SU-DHL-6 (cell line): ENCODE data around the gene CPA4.

ENCODE experiments used
- H2AFZ ChIP-seq: fragments of 200-600 bp; sonication (generic); 2 replicates; pipeline ENCODE4 v1.6.1; 2014; ENCODE audit warnings: low read depth, mild to moderate bottlenecking, moderate library complexity, mixed read lengths, antibody characterized with exemption, low read length; ENCODE audit not compliant: severe bottlenecking
- H3F3A ChIP-seq: fragments of 200-600 bp; shearing (Covaris generic); 2 replicates; pipeline ENCODE4 v1.6.0; 2016; ENCODE audit warnings: antibody characterized with exemption, mild to moderate bottlenecking; ENCODE audit not compliant: insufficient read depth
- H3K27ac ChIP-seq: fragments of 200-600 bp; sonication (generic); 2 replicates; pipeline ENCODE4 v1.5.1; 2016; ENCODE audit warnings: low read depth, mild to moderate bottlenecking, low read length, moderate library complexity, mixed read lengths
- H3K27me3 ChIP-seq: fragments of 200-600 bp; sonication (generic), shearing (Covaris generic); 2 replicates; pipeline ENCODE4 v1.6.0; 2014; ENCODE audit warnings: mild to moderate bottlenecking, low read length
- H3K36me3 ChIP-seq: fragments of 200-600 bp; sonication (generic); 2 replicates; pipeline ENCODE4 v1.6.1; 2014; ENCODE audit warnings: mild to moderate bottlenecking, low read length, mixed read lengths
- H3K4me2 ChIP-seq: fragments of 300-600, 200-600 bp; shearing (Covaris generic), sonication (generic); 2 replicates; pipeline ENCODE4 v1.6.0; 2014; ENCODE audit warnings: low read length, low read depth, mild to moderate bottlenecking; ENCODE audit not compliant: poor library complexity, severe bottlenecking
- H3K4me3 ChIP-seq: fragments of 200-600 bp; sonication (generic); 2 replicates; pipeline ENCODE4 v1.5.1; 2014; ENCODE audit warnings: antibody characterized with exemption, low read length, mild to moderate bottlenecking, mixed read lengths; ENCODE audit not compliant: insufficient read depth, poor library complexity, severe bottlenecking
- H3K79me2 ChIP-seq: fragments of 200-600 bp; sonication (generic); 2 replicates; pipeline ENCODE4 v1.6.1; 2014; ENCODE audit warnings: mild to moderate bottlenecking, low read length, moderate library complexity; ENCODE audit not compliant: insufficient read depth
- H3K9ac ChIP-seq: fragments of 200-600 bp; sonication (generic); 2 replicates; pipeline ENCODE4 v1.7.0; 2014; ENCODE audit warnings: mild to moderate bottlenecking, low read length
- H3K9me2 ChIP-seq: fragments of 200-600 bp; sonication (generic); replicated peaks from 2 replicates; pipeline ENCODE4 v1.6.1; 2014; ENCODE audit warnings: low read length; ENCODE audit not compliant: insufficient read depth
- H3K9me3 ChIP-seq: fragments of 200-600 bp; sonication (generic); 2 replicates; pipeline ENCODE4 v1.6.1; 2014; ENCODE audit warnings: low read length, mixed read lengths; ENCODE audit not compliant: insufficient read depth
- H4K20me1 ChIP-seq: fragments of 200-600 bp; sonication (generic); 2 replicates; pipeline ENCODE4 v1.6.1; 2014; ENCODE audit warnings: low read depth, mild to moderate bottlenecking, antibody characterized with exemption, low read length, moderate library complexity, mixed read lengths
- EZH2phosphoT487 ChIP-seq: fragments of 200-600 bp; sonication (generic), shearing (Covaris generic); conservative IDR thresholded peaks from 2 replicates; pipeline ENCODE4 v1.6.1; 2018; ENCODE audit warnings: mild to moderate bottlenecking, antibody characterized with exemption, low read length, moderate library complexity, mixed read lengths
- TF ChIP-seq, protein P1 (sequence below): fragments of 200-600 bp; sonication (generic); IDR thresholded peaks from one replicate; pipeline ENCODE4 v1.5.1; 2017; ENCODE audit warnings: antibody characterized with exemption, mild to moderate bottlenecking, low read length, moderate library complexity; ENCODE audit not compliant: insufficient read depth, poor library complexity, severe bottlenecking

CPA4 gene

DNA sequence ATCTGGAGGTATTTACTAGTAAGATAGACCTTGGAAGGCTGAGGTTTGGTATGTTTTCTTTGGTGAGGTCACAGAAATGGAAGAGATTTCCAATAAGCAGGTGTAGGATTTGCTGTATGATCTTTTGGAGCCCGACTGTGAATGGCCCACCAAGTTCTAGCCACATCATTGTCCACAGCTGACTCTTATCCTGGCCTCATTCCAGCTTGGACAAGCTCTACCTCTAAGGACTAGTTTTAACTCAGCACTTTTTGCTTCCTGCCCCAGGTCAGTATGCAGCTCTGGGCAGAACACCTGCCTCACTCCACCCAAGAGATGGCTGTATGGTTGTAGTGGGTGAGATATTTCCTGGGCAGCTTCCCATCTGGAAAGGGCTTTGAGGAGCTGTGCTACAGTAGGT is 6.1 kb upstream of the CPA4 start:
- no peaks in the 10 kb centered on the region for H3K27me3 ChIP-seq
- no peak overlapping the region for H2AFZ ChIP-seq
- no peaks in the 10 kb centered on the region for H3F3A ChIP-seq
- TF ChIP-seq, protein P1, sequence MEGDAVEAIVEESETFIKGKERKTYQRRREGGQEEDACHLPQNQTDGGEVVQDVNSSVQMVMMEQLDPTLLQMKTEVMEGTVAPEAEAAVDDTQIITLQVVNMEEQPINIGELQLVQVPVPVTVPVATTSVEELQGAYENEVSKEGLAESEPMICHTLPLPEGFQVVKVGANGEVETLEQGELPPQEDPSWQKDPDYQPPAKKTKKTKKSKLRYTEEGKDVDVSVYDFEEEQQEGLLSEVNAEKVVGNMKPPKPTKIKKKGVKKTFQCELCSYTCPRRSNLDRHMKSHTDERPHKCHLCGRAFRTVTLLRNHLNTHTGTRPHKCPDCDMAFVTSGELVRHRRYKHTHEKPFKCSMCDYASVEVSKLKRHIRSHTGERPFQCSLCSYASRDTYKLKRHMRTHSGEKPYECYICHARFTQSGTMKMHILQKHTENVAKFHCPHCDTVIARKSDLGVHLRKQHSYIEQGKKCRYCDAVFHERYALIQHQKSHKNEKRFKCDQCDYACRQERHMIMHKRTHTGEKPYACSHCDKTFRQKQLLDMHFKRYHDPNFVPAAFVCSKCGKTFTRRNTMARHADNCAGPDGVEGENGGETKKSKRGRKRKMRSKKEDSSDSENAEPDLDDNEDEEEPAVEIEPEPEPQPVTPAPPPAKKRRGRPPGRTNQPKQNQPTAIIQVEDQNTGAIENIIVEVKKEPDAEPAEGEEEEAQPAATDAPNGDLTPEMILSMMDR: no peak
- no peaks in the 10 kb centered on the region for H4K20me1 ChIP-seq
- H3K9ac ChIP-seq: no peak overlapping the region
- no peaks in the 10 kb centered on the region for H3K36me3 ChIP-seq
- no peaks in the 10 kb centered on the region for H3K79me2 ChIP-seq
- no peaks in the 10 kb centered on the region for H3K9me2 ChIP-seq
- no peak overlapping the region for H3K4me3 ChIP-seq
- H3K9me3 ChIP-seq: no peaks in the 10 kb centered on the region
- no peak overlapping the region for H3K27ac ChIP-seq
- no peak overlapping the region for H3K4me2 ChIP-seq

DNA sequence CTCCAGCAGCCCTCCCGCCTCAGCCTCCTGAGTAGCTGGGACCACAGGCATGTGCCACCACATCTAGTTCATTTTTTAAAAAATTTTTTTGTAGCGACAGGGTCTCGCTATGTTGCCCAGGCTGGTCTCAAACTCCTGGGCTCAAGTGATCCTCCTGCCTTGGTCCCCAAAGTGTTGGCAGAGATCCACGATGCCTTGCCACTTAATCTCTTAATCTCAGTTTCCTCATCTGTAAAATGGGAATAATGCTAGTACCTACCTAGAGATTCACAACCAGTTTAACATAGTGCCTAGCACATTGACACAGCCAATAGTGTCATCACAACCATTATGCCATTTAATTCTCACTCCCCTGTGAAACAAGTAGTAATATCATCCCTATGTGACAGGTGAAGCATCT is 4.8 kb upstream of the CPA4 start:
- TF ChIP-seq EZH2phosphoT487: no peak
- TF ChIP-seq, protein P1: no peak
- H3F3A ChIP-seq: no peaks in the 10 kb centered on the region
- H3K27me3 ChIP-seq: no peaks in the 10 kb centered on the region
- no peaks in the 10 kb centered on the region for H4K20me1 ChIP-seq
- H3K9ac ChIP-seq: no peak overlapping the region
- H3K9me3 ChIP-seq: no peaks in the 10 kb centered on the region
- H3K36me3 ChIP-seq: no peaks in the 10 kb centered on the region
- H3K79me2 ChIP-seq: no peaks in the 10 kb centered on the region
- H3K4me2 ChIP-seq: no peak overlapping the region
- H3K27ac ChIP-seq: no peak overlapping the region
- no peak overlapping the region for H2AFZ ChIP-seq
- no peaks in the 10 kb centered on the region for H3K9me2 ChIP-seq
- H3K4me3 ChIP-seq: no peak overlapping the region

DNA sequence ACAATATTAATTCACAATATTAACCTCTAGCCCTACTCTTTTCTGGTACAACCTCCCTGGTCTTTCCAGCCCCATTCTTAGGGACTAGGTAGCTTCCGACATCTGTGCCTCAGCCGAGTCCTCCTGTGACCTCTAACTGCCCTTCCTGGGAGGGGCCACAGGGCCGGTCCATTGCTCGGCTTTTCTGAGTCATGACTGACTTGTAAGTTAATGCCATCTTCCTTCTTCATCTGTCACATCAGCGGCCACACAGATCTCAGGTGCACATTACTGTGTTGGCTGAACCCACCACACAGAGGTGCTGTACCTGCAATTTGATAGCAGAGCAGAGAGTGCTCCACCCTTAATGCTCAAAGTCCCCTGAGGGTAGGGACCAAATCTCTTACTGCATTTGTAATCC is 4.1 kb upstream of the CPA4 start:
- H3K9ac ChIP-seq: no peak overlapping the region
- H3F3A ChIP-seq: no peaks in the 10 kb centered on the region

More for the DNA sequence above, 4.1 kb upstream of the CPA4 start:
- H3K27ac ChIP-seq: no peak overlapping the region
- H3K79me2 ChIP-seq: no peaks in the 10 kb centered on the region
- no peak overlapping the region for H3K4me3 ChIP-seq
- no peak overlapping the region for H2AFZ ChIP-seq
- TF ChIP-seq EZH2phosphoT487: no peak
- TF ChIP-seq, protein P1: no peak
- H3K36me3 ChIP-seq: no peaks in the 10 kb centered on the region
- no peaks in the 10 kb centered on the region for H3K27me3 ChIP-seq
- H3K9me2 ChIP-seq: no peaks in the 10 kb centered on the region
- no peaks in the 10 kb centered on the region for H4K20me1 ChIP-seq
- no peaks in the 10 kb centered on the region for H3K9me3 ChIP-seq
- no peak overlapping the region for H3K4me2 ChIP-seq
